GM23338 (cell line): ENCODE data around the gene LRRC4B. TPM values are rescaled to one million over a fixed set of nuclear protein-coding genes. Genes with fewer than 3 reads are reported as not detected.

ENCODE experiments used
- ATAC-seq: fragments of 200-7000 bp; cut with Tn5 transposase; 3 replicates; pipeline ENCODE4 v1.9.1; 2020
- DNase-seq: peaks from one replicate; pipeline ENCODE4 v3.0.0-alpha.2; 2015; ENCODE audit warnings: low spot score
- H2AFZ ChIP-seq: fragments of 200-600 bp; sonication (generic); 2 replicates; pipeline ENCODE4 v1.8.0; 2016; ENCODE audit warnings: antibody characterized with exemption, mild to moderate bottlenecking, moderate library complexity
- H3F3A ChIP-seq: fragments of 200-600 bp; sonication (generic); replicated peaks from 2 replicates; pipeline ENCODE4 v1.8.0; 2017; ENCODE audit warnings: antibody characterized with exemption, mixed run types, low read depth
- H3K27ac ChIP-seq: fragments of 200-600 bp; sonication (generic); 2 replicates; pipeline ENCODE4 v1.6.1; 2016; ENCODE audit warnings: low read depth
- H3K27me3 ChIP-seq: fragments of 200-600 bp; sonication (generic); 2 replicates; pipeline ENCODE4 v1.8.0; 2016; ENCODE audit warnings: mild to moderate bottlenecking, mixed run types, moderate library complexity; ENCODE audit not compliant: insufficient read depth
- H3K36me3 ChIP-seq: fragments of 200-600 bp; sonication (generic); 2 replicates; pipeline ENCODE4 v1.8.0; 2016; ENCODE audit warnings: mild to moderate bottlenecking; ENCODE audit not compliant: insufficient read depth
- H3K4me1 ChIP-seq: fragments of 200-600 bp; sonication (generic); 2 replicates; pipeline ENCODE4 v1.8.0; 2016; ENCODE audit warnings: mild to moderate bottlenecking, moderate library complexity; ENCODE audit not compliant: insufficient read depth
- H3K4me2 ChIP-seq: fragments of 200-600 bp; sonication (generic); 2 replicates; pipeline ENCODE4 v1.7.1; 2017; ENCODE audit warnings: mixed run types
- H3K4me3 ChIP-seq: fragments of 200-600 bp; sonication (generic); 2 replicates; pipeline ENCODE4 v1.6.1; 2016; ENCODE audit warnings: mixed run types
- H3K79me2 ChIP-seq: fragments of 200-600 bp; sonication (generic); replicated peaks from 2 replicates; pipeline ENCODE4 v1.8.0; 2017; ENCODE audit warnings: mild to moderate bottlenecking; ENCODE audit not compliant: insufficient read depth
- H3K9me2 ChIP-seq: fragments of 200-600 bp; sonication (generic); 2 replicates; pipeline ENCODE4 v1.8.0; 2017; ENCODE audit not compliant: insufficient read depth
- H4K20me1 ChIP-seq: fragments of 200-600 bp; sonication (generic); replicated peaks from 2 replicates; pipeline ENCODE4 v1.8.0; 2017; ENCODE audit warnings: mild to moderate bottlenecking; ENCODE audit not compliant: insufficient read depth
- H3K27ac Mint-ChIP-seq: 2 replicates; pipeline ENCODE4 v1.8.0; 2020; ENCODE audit warnings: inconsistent platforms, mild to moderate bottlenecking, moderate library complexity, mixed read lengths
- H3K27me3 Mint-ChIP-seq: 3 replicates; pipeline ENCODE4 v1.8.0; 2022; ENCODE audit warnings: low read depth, mild to moderate bottlenecking, moderate library complexity, mixed read lengths, inconsistent platforms; ENCODE audit not compliant: insufficient read depth, poor library complexity
- H3K36me3 Mint-ChIP-seq: 3 replicates; pipeline ENCODE4 v1.8.0; 2021; ENCODE audit warnings: low read depth, mild to moderate bottlenecking, inconsistent platforms, moderate library complexity, mixed read lengths
- H3K4me1 Mint-ChIP-seq: 3 replicates; pipeline ENCODE4 v1.8.0; 2020; ENCODE audit warnings: mild to moderate bottlenecking, inconsistent platforms, mixed read lengths
- H3K4me3 Mint-ChIP-seq: 3 replicates; pipeline ENCODE4 v1.8.0; 2021; ENCODE audit warnings: moderate library complexity, mild to moderate bottlenecking, inconsistent platforms, mixed read lengths
- H3K9me3 Mint-ChIP-seq: 3 replicates; pipeline ENCODE4 v1.8.0; 2020; ENCODE audit warnings: moderate library complexity, mild to moderate bottlenecking, inconsistent platforms, mixed read lengths
- EZH2 ChIP-seq: fragments of 200-600 bp; sonication (generic); IDR thresholded peaks from one replicate; pipeline ENCODE4 v1.8.0; 2017; ENCODE audit warnings: antibody characterized with exemption, mild to moderate bottlenecking, low read depth; ENCODE audit not compliant: unreplicated experiment
- EZH2phosphoT487 ChIP-seq: fragments of 200-600 bp; sonication (generic); IDR thresholded peaks from one replicate; pipeline ENCODE4 v1.8.1; 2018; ENCODE audit warnings: antibody characterized with exemption; ENCODE audit not compliant: unreplicated experiment
- JUNB ChIP-seq: IDR thresholded peaks from one replicate; pipeline ENCODE4 v1.6.1; 2016; ENCODE audit warnings: antibody characterized with exemption; ENCODE audit not compliant: unreplicated experiment
- NANOG ChIP-seq: IDR thresholded peaks from 2 replicates; pipeline ENCODE4 v1.6.1; 2016; ENCODE audit warnings: antibody characterized with exemption, borderline replicate concordance
- POLR2AphosphoS5 ChIP-seq: IDR thresholded peaks from 2 replicates; pipeline ENCODE4 v1.6.1; 2016; ENCODE audit warnings: antibody characterized with exemption, low read depth
- STAT1 ChIP-seq: IDR thresholded peaks from one replicate; pipeline ENCODE4 v1.6.1; 2016; ENCODE audit warnings: antibody characterized with exemption; ENCODE audit not compliant: unreplicated experiment
- ZNF114 ChIP-seq: fragments of 250-450 bp; sonication (Bioruptor Pico); IDR thresholded peaks from 2 replicates; pipeline ENCODE4 v1.5.0; 2020; ENCODE audit warnings: mild to moderate bottlenecking, moderate library complexity
- ZNF331 ChIP-seq: fragments of 250-450 bp; sonication (Bioruptor Pico); IDR thresholded peaks from 2 replicates; pipeline ENCODE4 v1.5.0; 2020; ENCODE audit warnings: low read depth, mild to moderate bottlenecking, moderate library complexity
- polyA plus RNA-seq: library from polyadenylated mRNA; unstranded; fragments of >200 nt; fragmentation: Nextera tagmentation; extraction: Ambion mirVana; gene quantifications from 2 replicates; pipeline ENCODE4 v1.2.1, GENCODE V29; 2016
- total RNA-seq: library from RNA; depleted of rRNA; stranded (reverse); fragments of >200 nt; shearing (Covaris generic); gene quantifications from 2 replicates; pipeline ENCODE4 v1.2.3, GENCODE V29; 2014
- TF ChIP-seq, protein P1 (sequence below), 2 experiments: fragments of 200-600 bp in 1 of 2; sonication (generic) in 1 of 2; conservative IDR thresholded peaks; 2 replicates each; pipeline versions ENCODE4 v1.5.1 to v1.6.1; 2016 to 2017; ENCODE audit warnings: antibody characterized with exemption in 2 of 2, low read depth in 2 of 2, mild to moderate bottlenecking in 2 of 2, moderate library complexity in 1 of 2
- TF ChIP-seq, protein P2 (sequence below): IDR thresholded peaks from 2 replicates; pipeline ENCODE4 v1.6.1; 2016; ENCODE audit warnings: antibody characterized with exemption
- TF ChIP-seq, protein P3 (sequence below): IDR thresholded peaks from one replicate; pipeline ENCODE4 v1.6.1; 2018; ENCODE audit warnings: antibody characterized with exemption; ENCODE audit not compliant: unreplicated experiment

LRRC4B gene
- total and polyA plus RNA-seq, 2 experiments from 2014 or later = 2.0 to 13.2 TPM

DNA sequence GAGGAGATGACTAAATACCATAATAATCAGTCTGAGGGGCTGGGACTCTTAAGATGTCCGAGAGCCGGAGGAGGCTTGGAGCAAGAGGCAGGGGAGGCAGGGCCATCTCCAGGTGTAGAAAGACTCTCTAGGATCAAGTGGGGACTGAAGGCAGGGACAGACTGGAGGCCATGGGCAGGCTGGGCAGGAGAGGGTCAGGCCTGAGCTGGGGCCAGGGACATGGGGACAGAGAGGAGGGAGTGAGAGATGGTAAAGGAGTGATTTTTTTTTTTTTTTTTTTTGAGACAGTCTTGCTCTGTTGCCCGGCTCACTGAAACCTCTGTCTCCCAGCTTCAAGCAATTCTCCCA lies 59.4 kb downstream of the LRRC4B start:
- H3K27ac Mint-ChIP-seq = no peak overlapping the region
- no peaks in the 10 kb centered on the region for H3K79me2 ChIP-seq
- no peak overlapping the region for H3K4me2 ChIP-seq
- no peaks in the 10 kb centered on the region for H3K36me3 ChIP-seq
- H3K4me1 ChIP-seq = peaks cover 4% of the 10 kb centered on the region; the same call in 1 of the 2 replicates
- H3K27me3 ChIP-seq = peaks cover 19% of the 10 kb centered on the region
- no peak overlapping the region for H3K4me3 ChIP-seq
- H3K9me2 ChIP-seq = no peaks in the 10 kb centered on the region
- H4K20me1 ChIP-seq = no peaks in the 10 kb centered on the region; the same call in 1 of the 2 replicates
- no peaks in the 10 kb centered on the region for H3F3A ChIP-seq
- H3K4me3 Mint-ChIP-seq = no peak overlapping the region
- DNase-seq (no peak), ATAC-seq (no peak)
- H3K36me3 Mint-ChIP-seq = peaks cover 37% of the 10 kb centered on the region
- no peaks in the 10 kb centered on the region for H3K4me1 Mint-ChIP-seq
- TF ChIP-seq, protein P1, sequence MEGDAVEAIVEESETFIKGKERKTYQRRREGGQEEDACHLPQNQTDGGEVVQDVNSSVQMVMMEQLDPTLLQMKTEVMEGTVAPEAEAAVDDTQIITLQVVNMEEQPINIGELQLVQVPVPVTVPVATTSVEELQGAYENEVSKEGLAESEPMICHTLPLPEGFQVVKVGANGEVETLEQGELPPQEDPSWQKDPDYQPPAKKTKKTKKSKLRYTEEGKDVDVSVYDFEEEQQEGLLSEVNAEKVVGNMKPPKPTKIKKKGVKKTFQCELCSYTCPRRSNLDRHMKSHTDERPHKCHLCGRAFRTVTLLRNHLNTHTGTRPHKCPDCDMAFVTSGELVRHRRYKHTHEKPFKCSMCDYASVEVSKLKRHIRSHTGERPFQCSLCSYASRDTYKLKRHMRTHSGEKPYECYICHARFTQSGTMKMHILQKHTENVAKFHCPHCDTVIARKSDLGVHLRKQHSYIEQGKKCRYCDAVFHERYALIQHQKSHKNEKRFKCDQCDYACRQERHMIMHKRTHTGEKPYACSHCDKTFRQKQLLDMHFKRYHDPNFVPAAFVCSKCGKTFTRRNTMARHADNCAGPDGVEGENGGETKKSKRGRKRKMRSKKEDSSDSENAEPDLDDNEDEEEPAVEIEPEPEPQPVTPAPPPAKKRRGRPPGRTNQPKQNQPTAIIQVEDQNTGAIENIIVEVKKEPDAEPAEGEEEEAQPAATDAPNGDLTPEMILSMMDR (conservative IDR thresholded peaks at IDR 0.05; ENCODE audit: low read depth in 2 of 2) = no peak
- no peak for TF ChIP-seq POLR2AphosphoS5
- no peak overlapping the region for H2AFZ ChIP-seq
- peaks cover 12% of the 10 kb centered on the region for H3K27me3 Mint-ChIP-seq
- H3K9me3 Mint-ChIP-seq = peaks cover 95% of the 10 kb centered on the region
- no peak overlapping the region for H3K27ac ChIP-seq

DNA sequence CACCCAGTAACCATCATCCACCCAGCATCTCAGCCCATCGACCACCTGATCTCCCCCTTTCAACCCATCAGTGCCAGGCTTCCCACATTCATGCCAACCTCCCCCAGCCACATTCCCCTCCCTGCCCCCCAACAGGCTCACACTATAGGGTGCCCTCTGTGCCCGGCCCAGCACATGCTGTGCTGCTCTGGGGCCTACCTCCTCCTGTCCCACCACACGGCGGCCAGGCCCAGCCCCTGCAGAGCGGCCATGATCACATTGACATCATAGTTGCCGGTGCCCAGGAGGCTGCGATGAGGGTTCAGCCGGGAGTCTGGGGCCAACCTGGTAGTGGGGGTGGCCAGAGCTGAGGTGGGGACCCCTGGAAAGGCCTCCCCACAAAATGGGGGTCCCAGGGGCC lies 60.9 kb downstream of the LRRC4B start:
- Histone ChIP-seq H3K27me3 (peaks cover 19% of the 10 kb centered on the region), H3K27ac (no peak overlapping the region), H2AFZ (no peak overlapping the region)
- TF ChIP-seq, protein P2, sequence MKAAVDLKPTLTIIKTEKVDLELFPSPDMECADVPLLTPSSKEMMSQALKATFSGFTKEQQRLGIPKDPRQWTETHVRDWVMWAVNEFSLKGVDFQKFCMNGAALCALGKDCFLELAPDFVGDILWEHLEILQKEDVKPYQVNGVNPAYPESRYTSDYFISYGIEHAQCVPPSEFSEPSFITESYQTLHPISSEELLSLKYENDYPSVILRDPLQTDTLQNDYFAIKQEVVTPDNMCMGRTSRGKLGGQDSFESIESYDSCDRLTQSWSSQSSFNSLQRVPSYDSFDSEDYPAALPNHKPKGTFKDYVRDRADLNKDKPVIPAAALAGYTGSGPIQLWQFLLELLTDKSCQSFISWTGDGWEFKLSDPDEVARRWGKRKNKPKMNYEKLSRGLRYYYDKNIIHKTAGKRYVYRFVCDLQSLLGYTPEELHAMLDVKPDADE = no peak
- TF ChIP-seq, protein P1 (conservative IDR thresholded peaks at IDR 0.05; ENCODE audit: low read depth in 2 of 2) = no peak
- TF ChIP-seq EZH2 (no peak), ZNF114 (CRISPR knock-in tag) (no peak), EZH2phosphoT487 (no peak), NANOG (no peak), STAT1 (no peak), JUNB (no peak), ZNF331 (CRISPR knock-in tag) (no peak), POLR2AphosphoS5 (no peak)
- TF ChIP-seq, protein P3, sequence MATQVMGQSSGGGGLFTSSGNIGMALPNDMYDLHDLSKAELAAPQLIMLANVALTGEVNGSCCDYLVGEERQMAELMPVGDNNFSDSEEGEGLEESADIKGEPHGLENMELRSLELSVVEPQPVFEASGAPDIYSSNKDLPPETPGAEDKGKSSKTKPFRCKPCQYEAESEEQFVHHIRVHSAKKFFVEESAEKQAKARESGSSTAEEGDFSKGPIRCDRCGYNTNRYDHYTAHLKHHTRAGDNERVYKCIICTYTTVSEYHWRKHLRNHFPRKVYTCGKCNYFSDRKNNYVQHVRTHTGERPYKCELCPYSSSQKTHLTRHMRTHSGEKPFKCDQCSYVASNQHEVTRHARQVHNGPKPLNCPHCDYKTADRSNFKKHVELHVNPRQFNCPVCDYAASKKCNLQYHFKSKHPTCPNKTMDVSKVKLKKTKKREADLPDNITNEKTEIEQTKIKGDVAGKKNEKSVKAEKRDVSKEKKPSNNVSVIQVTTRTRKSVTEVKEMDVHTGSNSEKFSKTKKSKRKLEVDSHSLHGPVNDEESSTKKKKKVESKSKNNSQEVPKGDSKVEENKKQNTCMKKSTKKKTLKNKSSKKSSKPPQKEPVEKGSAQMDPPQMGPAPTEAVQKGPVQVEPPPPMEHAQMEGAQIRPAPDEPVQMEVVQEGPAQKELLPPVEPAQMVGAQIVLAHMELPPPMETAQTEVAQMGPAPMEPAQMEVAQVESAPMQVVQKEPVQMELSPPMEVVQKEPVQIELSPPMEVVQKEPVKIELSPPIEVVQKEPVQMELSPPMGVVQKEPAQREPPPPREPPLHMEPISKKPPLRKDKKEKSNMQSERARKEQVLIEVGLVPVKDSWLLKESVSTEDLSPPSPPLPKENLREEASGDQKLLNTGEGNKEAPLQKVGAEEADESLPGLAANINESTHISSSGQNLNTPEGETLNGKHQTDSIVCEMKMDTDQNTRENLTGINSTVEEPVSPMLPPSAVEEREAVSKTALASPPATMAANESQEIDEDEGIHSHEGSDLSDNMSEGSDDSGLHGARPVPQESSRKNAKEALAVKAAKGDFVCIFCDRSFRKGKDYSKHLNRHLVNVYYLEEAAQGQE = no peak

More for the DNA sequence above, 60.9 kb downstream of the LRRC4B start:
- Histone ChIP-seq H3K36me3 (no peaks in the 10 kb centered on the region), H3K79me2 (no peaks in the 10 kb centered on the region), H3K4me3 (no peak overlapping the region), H3K4me1 (peaks cover 4% of the 10 kb centered on the region; the same call in 1 of the 2 replicates), H3F3A (no peaks in the 10 kb centered on the region), H3K4me2 (no peak overlapping the region), H4K20me1 (no peaks in the 10 kb centered on the region; the same call in 1 of the 2 replicates), H3K9me2 (no peaks in the 10 kb centered on the region)
- Mint-ChIP-seq H3K9me3 (peaks cover 93% of the 10 kb centered on the region), H3K27me3 (peaks cover 8% of the 10 kb centered on the region), H3K4me3 (no peak overlapping the region), H3K4me1 (no peaks in the 10 kb centered on the region), H3K27ac (no peak overlapping the region), H3K36me3 (peaks cover 34% of the 10 kb centered on the region)
- DNase-seq (no peak), ATAC-seq (no peak)
